Esophagus squamous epithelium (tissue), 5 donors: Measurements from ENCODE around the gene STAT6. TPM values are rescaled to one million over a fixed set of nuclear protein-coding genes. Genes with fewer than 3 reads are reported as not detected.

Experiments used
- DNase-seq: peaks from one replicate; lab custom pipeline; 2025; lab: John Stamatoyannopoulos, UW
- H3K27ac ChIP-seq, 4 donors: fragments of 200-600 bp; sonication (generic); one replicate each; pipeline ENCODE4 v1.5.1; 2016 to 2019; ENCODE audit warnings: mild to moderate bottlenecking in 1 of 4
- H3K27me3 ChIP-seq, 4 donors: fragments of 200-600 bp; sonication (generic); 1 replicate in 3 of 4; 2 replicates in 1 of 4; pipeline versions ENCODE4 v1.5.1 to v1.6.0; 2017 to 2021; ENCODE audit warnings: antibody characterized with exemption in 1 of 4
- H3K36me3 ChIP-seq, 3 donors: fragments of 200-600 bp; sonication (generic); one replicate each; pipeline ENCODE4 v1.5.1; 2016 to 2019
- H3K4me1 ChIP-seq, 3 donors: fragments of 200-600 bp; sonication (generic); one replicate each; pipeline ENCODE4 v1.5.1; 2017 to 2019
- H3K4me3 ChIP-seq, 4 donors: fragments of 200-600 bp; sonication (generic); 1 replicate in 3 of 4; 2 replicates in 1 of 4; pipeline ENCODE4 v1.5.1; 2016 to 2019; ENCODE audit warnings: mild to moderate bottlenecking in 2 of 4, moderate library complexity in 1 of 4
- H3K9me3 ChIP-seq, 3 donors: fragments of 200-600 bp; sonication (generic); one replicate each; pipeline ENCODE4 v1.5.1; 2016 to 2019
- POLR2A ChIP-seq, 4 donors: fragments of 450-650 bp; IDR thresholded peaks; one replicate each; pipeline ENCODE4 v1.6.1; 2017; ENCODE audit warnings: antibody characterized with exemption in 4 of 4, mild to moderate bottlenecking in 4 of 4, moderate library complexity in 3 of 4
- WGBS, 2 donors: methylation state at CpG; one replicate each; pipeline ENCODE4 v1.1.5; 2018; 5-methylcytosine and 5-hydroxymethylcytosine counted together
- intact Hi-C: fragments of 100-400 bp; cut with DNase I; formaldehyde crosslinking; loops from one replicate; pipeline ENCODE4 v1.15.0; 2022
- total RNA-seq, 4 donors: library from RNA; depleted of rRNA; stranded (reverse); fragments of >200 nt; gene quantifications; one replicate each; pipeline ENCODE4 v1.1.0, GENCODE V29; 2016
- TF ChIP-seq, protein P1 (sequence below), 6 experiments: fragments of 450-650 bp in 4 of 6; fragments of 200-600 bp in 2 of 6; sonication (generic) in 2 of 6; IDR thresholded peaks; one replicate each; pipeline ENCODE4 v1.5.1; 2016 to 2019; ENCODE audit warnings: antibody characterized with exemption in 6 of 6, mild to moderate bottlenecking in 4 of 6, moderate library complexity in 4 of 6
- donor health status: DM: yes; HTN: yes; CAD: no.

The STAT6 gene
- total RNA-seq, 4 donors from 2014 or later: 72.7 to 138 (median 102) TPM

DNA sequence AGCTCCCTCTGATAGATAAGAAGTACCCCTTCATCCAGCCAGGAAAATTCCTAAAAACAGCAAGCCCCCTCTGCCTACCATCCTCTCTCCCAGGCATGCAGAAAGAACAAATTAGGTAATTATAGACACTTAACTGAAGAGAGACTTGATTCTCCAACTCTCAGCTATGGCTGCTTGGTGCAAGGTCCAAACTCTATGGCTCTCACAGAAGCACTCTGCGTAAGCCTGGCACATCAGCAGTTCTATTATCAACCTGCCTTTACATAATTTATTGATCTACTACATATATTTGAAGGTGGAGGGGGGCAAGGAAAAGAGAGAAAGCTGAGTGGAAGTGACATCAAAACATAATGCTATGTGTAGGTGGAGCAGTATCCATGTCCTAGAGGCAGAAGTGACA is 60.2 kb downstream of the STAT6 start:
- TF ChIP-seq, protein P1, sequence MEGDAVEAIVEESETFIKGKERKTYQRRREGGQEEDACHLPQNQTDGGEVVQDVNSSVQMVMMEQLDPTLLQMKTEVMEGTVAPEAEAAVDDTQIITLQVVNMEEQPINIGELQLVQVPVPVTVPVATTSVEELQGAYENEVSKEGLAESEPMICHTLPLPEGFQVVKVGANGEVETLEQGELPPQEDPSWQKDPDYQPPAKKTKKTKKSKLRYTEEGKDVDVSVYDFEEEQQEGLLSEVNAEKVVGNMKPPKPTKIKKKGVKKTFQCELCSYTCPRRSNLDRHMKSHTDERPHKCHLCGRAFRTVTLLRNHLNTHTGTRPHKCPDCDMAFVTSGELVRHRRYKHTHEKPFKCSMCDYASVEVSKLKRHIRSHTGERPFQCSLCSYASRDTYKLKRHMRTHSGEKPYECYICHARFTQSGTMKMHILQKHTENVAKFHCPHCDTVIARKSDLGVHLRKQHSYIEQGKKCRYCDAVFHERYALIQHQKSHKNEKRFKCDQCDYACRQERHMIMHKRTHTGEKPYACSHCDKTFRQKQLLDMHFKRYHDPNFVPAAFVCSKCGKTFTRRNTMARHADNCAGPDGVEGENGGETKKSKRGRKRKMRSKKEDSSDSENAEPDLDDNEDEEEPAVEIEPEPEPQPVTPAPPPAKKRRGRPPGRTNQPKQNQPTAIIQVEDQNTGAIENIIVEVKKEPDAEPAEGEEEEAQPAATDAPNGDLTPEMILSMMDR (IDR thresholded peaks at IDR 0.05): no peak
- no peak for TF ChIP-seq POLR2A (IDR thresholded peaks at IDR 0.05)
- no peak overlapping the region for H3K27ac ChIP-seq
- DNase-seq: no peak
- no peaks in the 10 kb centered on the region for H3K36me3 ChIP-seq
- intact Hi-C loops: no loop called here
- H3K9me3 ChIP-seq: no peaks in the 10 kb centered on the region
- no peaks in the 10 kb centered on the region for H3K4me1 ChIP-seq
- no peak overlapping the region for H3K4me3 ChIP-seq
- H3K27me3 ChIP-seq: peaks cover 0 to 14% (median 0%) of the 10 kb centered on the region in 4 donors
- WGBS, 2 donors: 89 to 100% methylated on average over 1 of the region's 1 CpG

DNA sequence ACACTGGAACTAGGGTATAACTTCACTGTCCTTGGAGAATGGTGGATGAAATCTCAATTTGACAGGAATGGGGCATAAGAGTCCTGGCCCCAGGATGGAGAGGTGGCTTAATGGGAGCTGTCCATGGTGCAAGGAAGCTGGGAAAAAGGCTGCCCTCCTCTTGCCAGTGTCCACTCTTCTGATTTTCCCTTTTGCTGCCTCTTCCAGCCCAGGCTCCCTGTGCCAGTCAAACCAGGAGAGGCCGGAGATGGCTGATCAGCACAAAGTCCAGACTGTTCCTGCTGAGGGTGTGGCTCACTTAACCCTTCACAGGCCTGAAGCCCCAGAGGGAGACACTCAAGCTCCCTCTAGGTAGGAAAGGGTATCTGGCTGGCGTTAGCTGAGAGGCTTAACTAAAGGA is 61.3 kb downstream of the STAT6 start, which contains the start of gene MYO1A:
TSS of gene MYO1A (minus strand) at position 240 of the 400 bp plus-strand sequence. CDS start 1,806 bp downstream, outside the sequence.
- Histone ChIP-seq H3K9me3 (no peaks in the 10 kb centered on the region), H3K27ac (no peak within 1 kb of the TSS), H3K4me3 (no peak within 1 kb of the TSS), H3K36me3 (no peaks in the 10 kb centered on the region), H3K4me1 (no peaks in the 10 kb centered on the region), H3K27me3 (peaks cover 0 to 22% (median 0%) of the 10 kb centered on the region in 4 donors)
- intact Hi-C loops: no loop called here
- 22 to 57% methylated on average over 1 to 2 of the region's 2 CpGs for WGBS, 2 donors
- TF ChIP-seq, protein P1 (IDR thresholded peaks at IDR 0.05): no peak
- TF ChIP-seq POLR2A (IDR thresholded peaks at IDR 0.05): no peak
- DNase-seq: no peak

DNA sequence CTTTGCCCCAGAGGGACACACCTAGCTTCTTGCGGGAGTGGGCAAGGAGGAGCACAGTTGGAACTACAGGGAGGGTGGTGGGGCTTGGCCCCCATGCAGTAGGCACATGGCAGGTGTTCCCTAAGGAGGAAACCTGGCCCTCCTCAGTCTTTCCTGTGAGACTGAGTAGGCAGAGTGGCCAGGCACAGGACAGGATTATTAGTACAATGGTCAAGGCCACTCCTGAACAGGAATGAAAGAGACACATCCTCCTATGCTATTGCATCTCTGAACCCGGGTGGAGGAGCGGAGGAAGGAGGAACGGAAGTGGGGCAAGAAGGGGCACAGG is 62.1 kb downstream of the STAT6 start:
- H3K27ac ChIP-seq: no peak overlapping the region

DNA sequence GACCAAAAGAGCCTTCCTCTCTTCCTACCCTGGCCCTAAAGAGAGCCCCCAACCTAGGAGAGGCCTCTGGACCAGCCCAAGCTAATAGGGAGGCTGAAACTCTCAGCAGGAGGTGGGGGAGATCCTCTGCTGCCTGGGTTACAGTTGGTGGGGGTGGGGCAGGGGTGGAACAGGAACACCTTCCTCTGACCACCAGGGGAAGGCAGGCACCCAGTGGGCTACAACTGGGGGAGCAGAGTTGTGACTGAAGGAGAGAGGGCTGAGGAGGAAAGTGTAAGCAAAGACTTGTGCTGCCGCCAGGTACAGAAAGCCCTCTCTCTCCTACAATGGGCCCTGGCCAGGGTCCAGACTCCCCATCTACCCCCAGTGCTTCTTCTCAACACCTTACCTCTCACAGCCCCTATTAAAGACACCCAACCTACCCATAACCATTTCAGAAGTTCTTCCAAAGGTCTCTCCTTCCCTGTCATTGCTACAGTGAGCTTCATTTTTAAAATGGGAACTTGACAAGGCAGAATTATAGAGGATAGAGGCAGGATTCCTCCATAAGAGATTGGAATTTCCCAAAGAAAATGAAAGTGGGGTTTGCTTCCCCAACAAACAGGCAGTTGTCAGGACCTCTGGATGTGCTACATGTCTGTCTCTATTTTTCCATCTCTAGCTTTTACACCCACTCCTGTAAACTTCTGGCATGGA is 62.6 kb downstream of the STAT6 start:
- Histone ChIP-seq H3K27me3 (peaks cover 0 to 29% (median 0%) of the 10 kb centered on the region in 4 donors), H3K27ac (no peak overlapping the region), H3K9me3 (no peaks in the 10 kb centered on the region), H3K36me3 (no peaks in the 10 kb centered on the region), H3K4me1 (no peaks in the 10 kb centered on the region), H3K4me3 (no peak overlapping the region)
- TF ChIP-seq, protein P1 (IDR thresholded peaks at IDR 0.05): no peak
- no peak for TF ChIP-seq POLR2A (IDR thresholded peaks at IDR 0.05)
- intact Hi-C loops: no loop called here
- no peak for DNase-seq
- 88 to 91% methylated on average over 1 of the region's 1 CpG for WGBS, 2 donors

More for the DNA sequence above, 62.1 kb downstream of the STAT6 start:
- Histone ChIP-seq H3K4me3 (no peak overlapping the region), H3K36me3 (no peaks in the 10 kb centered on the region), H3K27me3 (peaks cover 0 to 24% (median 0%) of the 10 kb centered on the region in 4 donors), H3K4me1 (no peaks in the 10 kb centered on the region), H3K9me3 (no peaks in the 10 kb centered on the region)
- no peak for DNase-seq
- WGBS, 2 donors: 53 to 83% methylated on average over 3 to 4 of the region's 4 CpGs
- intact Hi-C loops: no loop called here
- TF ChIP-seq, protein P1 (IDR thresholded peaks at IDR 0.05): no peak
- TF ChIP-seq POLR2A (IDR thresholded peaks at IDR 0.05): no peak

DNA sequence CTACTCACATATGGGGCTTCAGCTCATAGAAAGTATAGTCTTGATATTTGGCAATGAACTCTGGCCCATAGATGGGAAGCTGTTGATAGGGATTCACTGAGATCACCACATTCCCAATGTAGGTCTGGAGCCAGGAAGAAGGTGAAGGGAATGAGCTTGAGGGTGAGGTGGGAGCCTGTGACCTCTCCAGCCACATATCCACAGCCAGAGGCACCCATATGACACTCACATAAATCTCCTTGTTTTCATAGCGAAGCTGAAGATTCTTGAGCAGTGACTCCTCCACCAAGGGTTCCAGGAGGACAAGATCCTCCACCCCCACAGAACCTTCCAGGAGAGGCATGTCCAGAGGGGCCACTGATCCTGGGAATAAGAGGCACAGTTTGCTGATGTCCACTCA is 63.2 kb downstream of the STAT6 start:
- Histone ChIP-seq H3K4me1 (no peaks in the 10 kb centered on the region), H3K27ac (no peak overlapping the region), H3K9me3 (no peaks in the 10 kb centered on the region), H3K36me3 (no peaks in the 10 kb centered on the region), H3K4me3 (no peak overlapping the region), H3K27me3 (peaks cover 0 to 35% (median 0%) of the 10 kb centered on the region in 4 donors)
- no peak for DNase-seq
- intact Hi-C loops: no loop called here
- 70 to 71% methylated on average over 1 of the region's 1 CpG for WGBS, 2 donors
- TF ChIP-seq, protein P1 (IDR thresholded peaks at IDR 0.05): no peak
- no peak for TF ChIP-seq POLR2A (IDR thresholded peaks at IDR 0.05)
